HUES64 (cell line): ENCODE measurements around the gene ELMO1.

Source experiments
- H3K27ac ChIP-seq: 2 replicates; pipeline ENCODE4 v1.7.0; 2013; ENCODE audit warnings: low read depth, low read length, inconsistent platforms
- H3K27me3 ChIP-seq: 2 replicates; pipeline ENCODE4 v1.6.1; 2013; ENCODE audit warnings: mild to moderate bottlenecking, low read length; ENCODE audit not compliant: insufficient read depth
- H3K36me3 ChIP-seq: 2 replicates; pipeline ENCODE4 v1.6.1; 2013; ENCODE audit warnings: mild to moderate bottlenecking, low read length; ENCODE audit not compliant: insufficient read depth
- H3K4me1 ChIP-seq: 2 replicates; pipeline ENCODE4 v1.6.1; 2013; ENCODE audit warnings: mild to moderate bottlenecking, low read length, moderate library complexity; ENCODE audit not compliant: insufficient read depth
- H3K4me3 ChIP-seq: 2 replicates; pipeline ENCODE4 v1.5.1; 2013; ENCODE audit warnings: mild to moderate bottlenecking, low read length, moderate library complexity
- H3K9ac ChIP-seq: 2 replicates; pipeline ENCODE4 v1.6.1; 2013; ENCODE audit warnings: mild to moderate bottlenecking, low read depth, low read length
- H3K9me3 ChIP-seq: 2 replicates; pipeline ENCODE4 v1.6.1; 2013; ENCODE audit warnings: low read depth, low read length; ENCODE audit not compliant: insufficient read depth
- WGBS: fragments of 150-250, 120-280 bp; methylation state at CpG from one replicate; pipeline ENCODE4 v1.1.7; 2013; ENCODE audit warnings: missing lambda C conversion rate; 5-methylcytosine and 5-hydroxymethylcytosine counted together

Gene ELMO1

GRCh38 chr7:36958111-36958733, 490.4 kb downstream of the ELMO1 start:
- Histone ChIP-seq H3K27ac (no peak overlapping the region), H3K27me3 (no peaks in the 10 kb centered on the region), H3K4me1 (peaks cover 25% of the 10 kb centered on the region), H3K9ac (no peak overlapping the region), H3K4me3 (no peak overlapping the region), H3K9me3 (peaks cover 4% of the 10 kb centered on the region; the same call in 1 of the 2 replicates), H3K36me3 (no peaks in the 10 kb centered on the region)
- WGBS, result 83% methylated on average over 4 of the region's 4 CpGs

DNA sequence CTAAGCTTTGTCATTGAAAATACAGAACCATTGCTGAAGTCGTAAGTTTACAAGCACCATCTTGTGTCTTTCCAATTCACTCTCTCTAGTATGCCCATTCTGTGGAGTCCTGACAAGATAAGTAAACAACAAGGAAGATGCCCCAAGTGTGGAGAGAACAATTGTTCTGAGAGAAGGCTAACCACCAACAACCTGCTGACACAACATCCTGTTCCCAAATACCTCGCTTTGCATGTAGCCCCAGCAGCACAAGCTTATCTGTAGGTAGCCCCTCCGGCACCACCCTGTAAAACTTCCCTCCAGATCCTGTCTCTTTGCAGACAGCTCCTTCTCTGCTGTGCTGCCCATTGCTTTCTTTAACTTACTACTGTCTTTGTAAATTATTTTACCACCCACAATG, 491.0 kb downstream of the ELMO1 start:
- no peak overlapping the region for H3K4me3 ChIP-seq
- H3K27ac ChIP-seq, result no peak overlapping the region
- H3K9ac ChIP-seq, result no peak overlapping the region
- no peaks in the 10 kb centered on the region for H3K27me3 ChIP-seq
- H3K4me1 ChIP-seq, result peaks cover 25% of the 10 kb centered on the region
- H3K9me3 ChIP-seq, result peaks cover 4% of the 10 kb centered on the region; the same call in 1 of the 2 replicates
- H3K36me3 ChIP-seq, result no peaks in the 10 kb centered on the region
- 73% methylated on average over 3 of the region's 3 CpGs for WGBS

DNA sequence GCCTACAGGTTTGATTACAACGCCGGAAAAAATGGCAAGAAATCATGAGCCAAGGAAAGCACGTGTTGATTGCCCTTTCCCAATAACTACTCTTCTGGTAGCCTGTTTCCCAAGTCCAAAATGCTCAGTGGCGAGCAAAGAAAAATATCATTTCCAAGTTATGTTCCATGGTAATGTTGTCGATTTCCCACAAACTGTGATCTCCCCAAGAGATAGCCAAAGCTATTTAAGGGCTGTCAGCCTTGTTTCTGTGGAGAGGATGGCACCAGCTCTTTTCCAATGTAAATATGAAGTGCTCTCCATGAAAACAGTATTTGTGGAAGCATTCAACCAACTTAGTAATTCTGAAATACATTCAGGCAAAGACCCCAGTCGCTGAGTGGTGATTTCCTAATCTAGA, 491.9 kb downstream of the ELMO1 start:
- no peak overlapping the region for H3K9ac ChIP-seq
- peaks cover 4% of the 10 kb centered on the region; the same call in 1 of the 2 replicates for H3K9me3 ChIP-seq
- no peak overlapping the region for H3K4me3 ChIP-seq
- H3K4me1 ChIP-seq, result peaks cover 19% of the 10 kb centered on the region
- H3K27me3 ChIP-seq, result no peaks in the 10 kb centered on the region
- 97% methylated on average over 6 of the region's 6 CpGs for WGBS
- no peaks in the 10 kb centered on the region for H3K36me3 ChIP-seq
- no peak overlapping the region for H3K27ac ChIP-seq

- 94% methylated on average over 3 of the region's 3 CpGs for WGBS
- H3K27ac ChIP-seq, result no peak overlapping the region
- H3K4me3 ChIP-seq, result no peak overlapping the region
- no peak overlapping the region for H3K9ac ChIP-seq
- H3K9me3 ChIP-seq, result peaks cover 4% of the 10 kb centered on the region; the same call in 1 of the 2 replicates
- peaks cover 7% of the 10 kb centered on the region; the same call in 1 of the 2 replicates for H3K4me1 ChIP-seq
- H3K27me3 ChIP-seq, result no peaks in the 10 kb centered on the region
- H3K36me3 ChIP-seq, result no peaks in the 10 kb centered on the region
Measured at GRCh38 chr7:36955456-36956129, 493.1 kb downstream of the ELMO1 start.

- H3K9ac ChIP-seq, result no peak overlapping the region
- WGBS, result 95% methylated on average over 3 of the region's 3 CpGs
- H3K27ac ChIP-seq, result no peak overlapping the region
- no peaks in the 10 kb centered on the region for H3K36me3 ChIP-seq
- no peaks in the 10 kb centered on the region for H3K27me3 ChIP-seq
- H3K9me3 ChIP-seq, result no peaks in the 10 kb centered on the region
- H3K4me1 ChIP-seq, result peaks cover 3% of the 10 kb centered on the region; the same call in 1 of the 2 replicates
- no peak overlapping the region for H3K4me3 ChIP-seq
Measured at GRCh38 chr7:36951257-36951697, 497.4 kb downstream of the ELMO1 start.

GRCh38 chr7:36949711-36950600, 498.7 kb downstream of the ELMO1 start:
- 78% methylated on average over 8 of the region's 8 CpGs for WGBS
- Histone ChIP-seq H3K4me3 (no peak overlapping the region), H3K36me3 (no peaks in the 10 kb centered on the region), H3K9ac (no peak overlapping the region), H3K9me3 (no peaks in the 10 kb centered on the region), H3K27ac (no peak overlapping the region), H3K27me3 (no peaks in the 10 kb centered on the region), H3K4me1 (peaks cover 11% of the 10 kb centered on the region)

DNA sequence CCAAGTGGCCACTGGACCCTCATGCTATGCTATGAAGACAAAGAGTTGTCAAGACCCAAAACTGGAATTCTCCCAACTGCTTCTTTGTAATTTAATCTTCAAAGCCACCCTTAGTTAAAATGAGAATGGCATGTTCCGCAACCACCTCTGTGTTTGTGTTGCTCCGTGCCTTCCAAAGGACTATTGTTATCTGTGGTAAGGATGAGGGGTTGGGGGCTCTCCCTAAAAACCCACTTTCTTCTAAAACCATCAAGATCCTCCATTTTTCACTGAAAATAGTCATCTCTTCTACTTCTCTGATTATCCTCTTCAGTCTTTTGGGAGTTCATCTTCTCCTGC, 502.3 kb downstream of the ELMO1 start:
- H3K27ac ChIP-seq, result no peak overlapping the region
- H3K36me3 ChIP-seq, result no peaks in the 10 kb centered on the region
- H3K27me3 ChIP-seq, result no peaks in the 10 kb centered on the region
- no peaks in the 10 kb centered on the region for H3K9me3 ChIP-seq
- no peak overlapping the region for H3K9ac ChIP-seq
- WGBS, result no CpG with 5 or more reads among the region's 2 CpGs
- H3K4me1 ChIP-seq, result peaks cover 11% of the 10 kb centered on the region
- no peak overlapping the region for H3K4me3 ChIP-seq

GRCh38 chr7:36945612-36946400, 502.9 kb downstream of the ELMO1 start:
- no peak overlapping the region for H3K4me3 ChIP-seq
- 92% methylated on average over 7 of the region's 7 CpGs for WGBS
- H3K4me1 ChIP-seq, result peaks cover 11% of the 10 kb centered on the region

DNA sequence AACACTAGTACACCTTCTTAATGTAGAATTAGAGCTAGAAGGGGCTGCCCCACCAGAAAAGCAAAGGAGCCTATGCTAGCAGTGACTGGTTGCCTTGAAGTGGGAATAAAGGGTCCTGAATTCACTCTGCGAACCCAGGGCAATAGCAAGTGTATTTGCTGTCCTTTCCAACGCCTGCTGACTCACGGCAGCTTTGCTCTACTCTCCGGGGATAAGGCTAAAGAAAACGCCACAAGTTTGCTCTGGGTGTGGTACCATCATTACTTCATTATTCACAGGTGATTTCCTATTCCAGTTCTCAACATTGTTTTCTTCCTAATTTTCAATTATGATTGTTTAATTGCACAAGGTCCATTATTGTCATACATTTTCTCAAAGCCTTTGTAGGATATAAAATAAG, 503.8 kb downstream of the ELMO1 start:
- peaks cover 11% of the 10 kb centered on the region for H3K4me1 ChIP-seq
- no peak overlapping the region for H3K9ac ChIP-seq
- no peaks in the 10 kb centered on the region for H3K36me3 ChIP-seq
- H3K27ac ChIP-seq, result no peak overlapping the region
- 89% methylated on average over 5 of the region's 5 CpGs for WGBS
- H3K27me3 ChIP-seq, result no peaks in the 10 kb centered on the region
- H3K4me3 ChIP-seq, result no peak overlapping the region
- no peaks in the 10 kb centered on the region for H3K9me3 ChIP-seq

More at GRCh38 chr7:36945612-36946400, 502.9 kb downstream of the ELMO1 start:
- Histone ChIP-seq H3K9me3 (no peaks in the 10 kb centered on the region), H3K9ac (no peak overlapping the region), H3K36me3 (no peaks in the 10 kb centered on the region), H3K27me3 (no peaks in the 10 kb centered on the region), H3K27ac (no peak overlapping the region)

- Histone ChIP-seq H3K36me3 (no peaks in the 10 kb centered on the region), H3K9ac (no peak overlapping the region), H3K4me3 (no peak overlapping the region), H3K27me3 (no peaks in the 10 kb centered on the region), H3K27ac (no peak overlapping the region), H3K9me3 (0 out of 2 replicates have a peak, but pooled peaks cover under 1% of the 10 kb centered on the region), H3K4me1 (peaks cover 11% of the 10 kb centered on the region)
- whole genome bisulfite sequencing, result 97% methylated on average over 7 of the region's 8 CpGs
Measured at GRCh38 chr7:36943591-36944435, 504.9 kb downstream of the ELMO1 start.
